HepG2 (cell line): Measurements from ENCODE around the gene ANO2. TPM values are rescaled to one million over a fixed set of nuclear protein-coding genes. Genes with fewer than 3 reads are reported as not detected.

Experiments used
- ATAC-seq: fragments of 200-7000 bp; cut with Tn5 transposase; 3 replicates; pipeline ENCODE4 v1.9.1; 2020; ENCODE audit warnings: mild to moderate bottlenecking, moderate library complexity
- BruUV-seq: library from RNA; stranded (reverse); fragments of 400-500 nt; replicated peaks from 2 replicates; lab custom pipeline; 2021; lab: Mats Ljungman, UMichigan
- CTCF ChIA-PET: fragments of 300-600 bp; formaldehyde crosslinking; extraction: SDS; loops from one replicate; lab custom pipeline; 2021; ENCODE audit warnings: low total read pairs, inconsistent platforms, low intra/inter-chr PET ratio; lab: Yijun Ruan, JAX
- POLR2A ChIA-PET: fragments of 350-600 bp; sonication (Branson Sonifier 250); formaldehyde crosslinking; loops from one replicate; lab custom pipeline; 2020; ENCODE audit warnings: antibody characterized with exemption, inconsistent platforms; lab: Yijun Ruan, JAX
- DNase-seq: peaks from one replicate; pipeline ENCODE4 v3.0.0-alpha.2; 2015; ENCODE audit warnings: low spot score
- FAIRE-seq: peaks from 3 replicates; lab custom pipeline; 2011; peaks lifted over from hg19 to GRCh38; lab: Jason Lieb, UNC
- H2AFZ ChIP-seq: one replicate; pipeline ENCODE4 v1.6.1; 2011; ENCODE audit warnings: low read length, inconsistent platforms
- H3K27ac ChIP-seq: fragments of 300-600 bp; 3 replicates; pipeline ENCODE4 v1.8.0; 2011; ENCODE audit warnings: mixed run types, mild to moderate bottlenecking, mixed read lengths, low read length, inconsistent platforms; ENCODE audit not compliant: insufficient read depth; ENCODE audit errors: extremely low read length
- H3K27me3 ChIP-seq, 2 experiments: fragments of 200-600 bp in 1 of 2; 2 replicates in 1 of 2; 3 replicates in 1 of 2; pipeline versions ENCODE4 v1.6.0 to v1.8.0; 2011; ENCODE audit warnings: low read length in 2 of 2, mild to moderate bottlenecking in 2 of 2, moderate library complexity in 2 of 2, inconsistent platforms in 1 of 2; ENCODE audit not compliant: insufficient read depth in 2 of 2, control insufficient read depth in 1 of 2
- H3K36me3 ChIP-seq, 2 experiments: fragments of 200-600 bp in 1 of 2; replicated peaks in 1 of 2; 2 replicates in 1 of 2; 3 replicates in 1 of 2; pipeline versions ENCODE4 v1.5.1 to v1.8.0; 2011; ENCODE audit warnings: low read length in 2 of 2, inconsistent platforms in 1 of 2; ENCODE audit not compliant: insufficient read depth in 2 of 2, control insufficient read depth in 1 of 2
- H3K4me1 ChIP-seq: 2 replicates; pipeline ENCODE4 v1.5.1; 2012; ENCODE audit warnings: low read length, inconsistent platforms; ENCODE audit not compliant: insufficient read depth
- H3K4me2 ChIP-seq: 2 replicates; pipeline ENCODE4 v1.6.0; 2011; ENCODE audit warnings: low read depth, low read length, inconsistent platforms
- H3K4me3 ChIP-seq, 3 experiments: fragments of 200-600 bp in 1 of 3; sonication (generic), shearing (Covaris generic) in 1 of 3; replicated peaks in 1 of 3; 2 replicates each; pipeline ENCODE4 v1.5.1; 2011 to 2016; ENCODE audit warnings: low read length in 3 of 3, inconsistent platforms in 2 of 3, low read depth in 2 of 3, mild to moderate bottlenecking in 2 of 3, control low read depth in 1 of 3, mixed read lengths in 1 of 3; ENCODE audit not compliant: insufficient read depth in 1 of 3
- H3K79me2 ChIP-seq: one replicate; pipeline ENCODE4 v1.6.1; 2011; ENCODE audit warnings: low read length, inconsistent platforms; ENCODE audit not compliant: insufficient read depth
- H3K9ac ChIP-seq: 2 replicates; pipeline ENCODE4 v1.6.0; 2011; ENCODE audit warnings: mild to moderate bottlenecking, low read depth, low read length, inconsistent platforms; ENCODE audit not compliant: insufficient read depth
- H3K9me3 ChIP-seq: 2 replicates; pipeline ENCODE4 v1.5.1; 2012; ENCODE audit warnings: mild to moderate bottlenecking, low read length
- H4K20me1 ChIP-seq: 2 replicates; pipeline ENCODE4 v1.6.0; 2011; ENCODE audit warnings: inconsistent platforms, mild to moderate bottlenecking, low read length, moderate library complexity; ENCODE audit not compliant: insufficient read depth
- FUBP1 ChIP-seq: sonication (generic); formaldehyde crosslinking; IDR thresholded peaks from 2 replicates; pipeline ENCODE4 v1.5.1; 2020; ENCODE audit warnings: missing genetic modification reagents, mild to moderate bottlenecking, borderline replicate concordance
- GLI4 ChIP-seq: sonication (generic); formaldehyde crosslinking; IDR thresholded peaks from 2 replicates; pipeline ENCODE4 v1.5.1; 2020; ENCODE audit warnings: missing genetic modification reagents, mild to moderate bottlenecking, moderate library complexity, borderline replicate concordance
- HDAC1 ChIP-seq: sonication (generic); formaldehyde crosslinking; IDR thresholded peaks from 2 replicates; pipeline ENCODE4 v1.5.1; 2020; ENCODE audit warnings: mild to moderate bottlenecking, missing genetic modification reagents
- NFKBIZ ChIP-seq: IDR thresholded peaks from 2 replicates; pipeline ENCODE4 v1.6.1; 2018; ENCODE audit warnings: missing genetic modification reagents, missing compliant biosample characterization
- PLRG1 ChIP-seq: fragments of 450-650 bp; conservative IDR thresholded peaks from 2 replicates; pipeline ENCODE4 v1.6.1; 2016
- SMAD9 ChIP-seq: sonication (generic); formaldehyde crosslinking; IDR thresholded peaks from 2 replicates; pipeline ENCODE4 v1.5.1; 2020; ENCODE audit warnings: mild to moderate bottlenecking, missing genetic modification reagents
- TCF7 ChIP-seq: sonication (generic); IDR thresholded peaks from 2 replicates; pipeline ENCODE4 v1.6.1; 2016; ENCODE audit warnings: antibody characterized with exemption, low read depth
- ZHX2 ChIP-seq, 2 experiments: sonication (generic) in 1 of 2; formaldehyde crosslinking in 1 of 2; IDR thresholded peaks; 2 replicates each; pipeline versions ENCODE4 v1.6.1 to v1.9.0; 2014 to 2022; ENCODE audit warnings: antibody characterized with exemption in 1 of 2, borderline replicate concordance in 1 of 2, inconsistent platforms in 1 of 2, low read depth in 1 of 2, missing genetic modification reagents in 1 of 2
- ZNF17 ChIP-seq: sonication (generic); formaldehyde crosslinking; IDR thresholded peaks from 2 replicates; pipeline ENCODE4 v1.5.0; 2020; ENCODE audit warnings: mild to moderate bottlenecking, missing genetic modification reagents
- ZNF329 ChIP-seq: sonication (generic); formaldehyde crosslinking; IDR thresholded peaks from 2 replicates; pipeline ENCODE4 v1.9.0; 2021; ENCODE audit warnings: low read depth, mild to moderate bottlenecking, missing genetic modification reagents
- ZNF432 ChIP-seq: sonication (generic); formaldehyde crosslinking; IDR thresholded peaks from 2 replicates; pipeline ENCODE4 v1.5.0; 2020; ENCODE audit warnings: missing genetic modification reagents, mild to moderate bottlenecking, borderline replicate concordance
- WGBS: methylation state at CpG from one replicate; pipeline ENCODE4 v1.1.6; 2017; ENCODE audit warnings: low lambda C conversion rate; 5-methylcytosine and 5-hydroxymethylcytosine counted together
- in situ Hi-C: cut with HindIII; loops from 2 replicates; pipeline ENCODE4 v1.10.0; 2017; ENCODE audit warnings: low pct_unique_long_range_greater_than_20kb; ENCODE audit not compliant: extremely low pct_ligation_motif_present
- intact Hi-C: fragments of 100-400 bp; cut with micrococcal nuclease; formaldehyde crosslinking; loops from one replicate; pipeline ENCODE4 v1.10.0; 2022; ENCODE audit not compliant: unreplicated experiment
- polyA plus RNA-seq, 8 experiments: library from polyadenylated mRNA; depleted of rRNA in 3 of 8; stranded (reverse) in 7 of 8; unstranded in 1 of 8; fragments of >200 nt; fragmentation: Illumina TruSeq in 4 of 8; extraction: Trizol in 4 of 8; gene quantifications; 2 replicates each; pipeline versions ENCODE4 v1.2.1 to v1.2.3, GENCODE V29; 2011 to 2016; ENCODE audit warnings: low read depth in 4 of 8, missing spikeins in 1 of 8, mixed read lengths in 1 of 8; ENCODE audit not compliant: insufficient read depth in 1 of 8
- total RNA-seq, 5 experiments: library from RNA; depleted of rRNA; stranded (reverse); fragments of >200 nt; fragmentation: Illumina TruSeq; extraction: Trizol; gene quantifications; 2 replicates each; pipeline ENCODE4 v1.2.3, GENCODE V29; 2016; ENCODE audit warnings: low read depth in 1 of 5
- TF ChIP-seq, protein P1 (sequence below): fragments of 450-650 bp; IDR thresholded peaks from 2 replicates; pipeline ENCODE4 v1.6.1; 2017
- TF ChIP-seq, protein P2 (sequence below): sonication (generic); formaldehyde crosslinking; conservative IDR thresholded peaks from 2 replicates; pipeline ENCODE4 v1.4.0; 2020; ENCODE audit warnings: missing genetic modification reagents

Gene ANO2
- total and polyA plus RNA-seq, 2 of the 13 experiments (the other 11 are each of a cell fraction or from before 2014, with no cell fraction given) = 0.18 TPM; not detected in 1

GRCh38 chr12:5899675-5900074, 45.4 kb downstream of the ANO2 start:
- no peak for FAIRE-seq
- no peak overlapping the region for H2AFZ ChIP-seq
- ATAC-seq = no peak
- intact Hi-C loops (no loop called here), in situ Hi-C loops (no loop called here)
- peaks cover 0 to 12% of the 10 kb centered on the region in 2 experiments; a peak in 2 of 5 replicates for H3K27me3 ChIP-seq
- H3K9ac ChIP-seq = no peak overlapping the region
- CTCF ChIA-PET = no interaction called here
- H3K4me3 ChIP-seq = no peak overlapping the region
- no peak overlapping the region for H3K4me2 ChIP-seq
- H3K27ac ChIP-seq = no peak overlapping the region
- no peak for DNase-seq
- H3K9me3 ChIP-seq = no peaks in the 10 kb centered on the region
- no TSS peak for BruUV-seq
- H3K79me2 ChIP-seq = no peaks in the 10 kb centered on the region
- no peaks in the 10 kb centered on the region for H3K36me3 ChIP-seq
- 25% methylated on average over 3 of the region's 3 CpGs for WGBS
- H3K4me1 ChIP-seq = no peaks in the 10 kb centered on the region
- POLR2A ChIA-PET = no interaction called here
- H4K20me1 ChIP-seq = no peaks in the 10 kb centered on the region
- TF ChIP-seq NFKBIZ (CRISPR knock-in tag) = no peak
- TF ChIP-seq, protein P1, sequence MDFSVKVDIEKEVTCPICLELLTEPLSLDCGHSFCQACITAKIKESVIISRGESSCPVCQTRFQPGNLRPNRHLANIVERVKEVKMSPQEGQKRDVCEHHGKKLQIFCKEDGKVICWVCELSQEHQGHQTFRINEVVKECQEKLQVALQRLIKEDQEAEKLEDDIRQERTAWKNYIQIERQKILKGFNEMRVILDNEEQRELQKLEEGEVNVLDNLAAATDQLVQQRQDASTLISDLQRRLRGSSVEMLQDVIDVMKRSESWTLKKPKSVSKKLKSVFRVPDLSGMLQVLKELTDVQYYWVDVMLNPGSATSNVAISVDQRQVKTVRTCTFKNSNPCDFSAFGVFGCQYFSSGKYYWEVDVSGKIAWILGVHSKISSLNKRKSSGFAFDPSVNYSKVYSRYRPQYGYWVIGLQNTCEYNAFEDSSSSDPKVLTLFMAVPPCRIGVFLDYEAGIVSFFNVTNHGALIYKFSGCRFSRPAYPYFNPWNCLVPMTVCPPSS = no peak
- TF ChIP-seq, protein P2, sequence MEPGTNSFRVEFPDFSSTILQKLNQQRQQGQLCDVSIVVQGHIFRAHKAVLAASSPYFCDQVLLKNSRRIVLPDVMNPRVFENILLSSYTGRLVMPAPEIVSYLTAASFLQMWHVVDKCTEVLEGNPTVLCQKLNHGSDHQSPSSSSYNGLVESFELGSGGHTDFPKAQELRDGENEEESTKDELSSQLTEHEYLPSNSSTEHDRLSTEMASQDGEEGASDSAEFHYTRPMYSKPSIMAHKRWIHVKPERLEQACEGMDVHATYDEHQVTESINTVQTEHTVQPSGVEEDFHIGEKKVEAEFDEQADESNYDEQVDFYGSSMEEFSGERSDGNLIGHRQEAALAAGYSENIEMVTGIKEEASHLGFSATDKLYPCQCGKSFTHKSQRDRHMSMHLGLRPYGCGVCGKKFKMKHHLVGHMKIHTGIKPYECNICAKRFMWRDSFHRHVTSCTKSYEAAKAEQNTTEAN (CRISPR knock-in tag) = no peak
- TF ChIP-seq FUBP1 (CRISPR knock-in tag) = no peak
- no peak for TF ChIP-seq SMAD9
- TF ChIP-seq GLI4 (CRISPR knock-in tag) = no peak
- TF ChIP-seq HDAC1 (CRISPR knock-in tag) = no peak
- no peak for TF ChIP-seq TCF7
- no peak for TF ChIP-seq ZNF329
- TF ChIP-seq ZNF432 (CRISPR knock-in tag) = no peak
- no peak for TF ChIP-seq ZHX2 (IDR thresholded peaks at IDR 0.05; ENCODE audit: low read depth)
- TF ChIP-seq ZHX2 (CRISPR knock-in tag; IDR thresholded peaks at IDR 0.05; ENCODE audit: borderline replicate concordance) = no peak
- no peak for TF ChIP-seq ZNF17 (CRISPR knock-in tag)
- TF ChIP-seq PLRG1 = no peak
